ENCODE data around the gene CUBN. TPM values are rescaled to one million over a fixed set of nuclear protein-coding genes. Genes with fewer than 3 reads are reported as not detected.

CUBN gene
- total RNA-seq, 1 experiment from 2014 or later = 4.6 TPM

DNA sequence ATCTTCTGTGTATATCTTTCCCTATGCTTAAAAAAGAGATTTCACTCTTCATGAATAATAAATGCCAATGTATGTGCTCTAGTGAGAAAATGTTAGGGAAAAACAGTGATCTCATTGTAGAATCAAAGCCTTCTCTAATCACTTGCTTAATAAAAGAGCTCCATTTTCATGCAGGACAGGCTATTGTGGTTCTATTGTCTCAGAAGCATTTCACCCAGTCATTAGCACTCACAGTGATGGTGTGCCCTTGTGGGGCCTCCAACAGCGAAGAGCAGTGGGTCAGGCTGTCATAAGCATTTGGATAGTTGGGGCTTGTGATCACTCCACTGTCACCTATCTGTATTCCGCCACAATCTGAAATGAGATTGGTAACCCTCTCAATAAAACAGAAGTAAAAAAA is 228.5 kb downstream of the CUBN start:
- TF ChIP-seq, protein P1, sequence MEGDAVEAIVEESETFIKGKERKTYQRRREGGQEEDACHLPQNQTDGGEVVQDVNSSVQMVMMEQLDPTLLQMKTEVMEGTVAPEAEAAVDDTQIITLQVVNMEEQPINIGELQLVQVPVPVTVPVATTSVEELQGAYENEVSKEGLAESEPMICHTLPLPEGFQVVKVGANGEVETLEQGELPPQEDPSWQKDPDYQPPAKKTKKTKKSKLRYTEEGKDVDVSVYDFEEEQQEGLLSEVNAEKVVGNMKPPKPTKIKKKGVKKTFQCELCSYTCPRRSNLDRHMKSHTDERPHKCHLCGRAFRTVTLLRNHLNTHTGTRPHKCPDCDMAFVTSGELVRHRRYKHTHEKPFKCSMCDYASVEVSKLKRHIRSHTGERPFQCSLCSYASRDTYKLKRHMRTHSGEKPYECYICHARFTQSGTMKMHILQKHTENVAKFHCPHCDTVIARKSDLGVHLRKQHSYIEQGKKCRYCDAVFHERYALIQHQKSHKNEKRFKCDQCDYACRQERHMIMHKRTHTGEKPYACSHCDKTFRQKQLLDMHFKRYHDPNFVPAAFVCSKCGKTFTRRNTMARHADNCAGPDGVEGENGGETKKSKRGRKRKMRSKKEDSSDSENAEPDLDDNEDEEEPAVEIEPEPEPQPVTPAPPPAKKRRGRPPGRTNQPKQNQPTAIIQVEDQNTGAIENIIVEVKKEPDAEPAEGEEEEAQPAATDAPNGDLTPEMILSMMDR (IDR thresholded peaks at IDR 0.05; ENCODE audit: insufficient read depth in 1 of 2, low read depth in 1 of 2, low read length in 1 of 2, severe bottlenecking in 1 of 2, unreplicated experiment in 1 of 2) = no peak
- ChIA-PET CTCF (no interaction called here), POLR2A (no interaction called here)
- no peak overlapping the region for H3K4me3 Mint-ChIP-seq (ENCODE audit: unreplicated experiment)
- no TSS peak for BruUV-seq (replicated peaks)
- H3K36me3 ChIP-seq (ENCODE audit: control insufficient read depth, insufficient read depth, low read length) = no peaks in the 10 kb centered on the region
- no peak overlapping the region for H3K27ac Mint-ChIP-seq (ENCODE audit: unreplicated experiment)
- H3K9me3 ChIP-seq = no peaks in the 10 kb centered on the region
- no peaks in the 10 kb centered on the region for H3K36me3 Mint-ChIP-seq (ENCODE audit: insufficient read depth, unreplicated experiment)
- H3K27me3 ChIP-seq (replicated peaks; ENCODE audit: control insufficient read depth, insufficient read depth, low read length) = no peaks in the 10 kb centered on the region
- peaks cover 10% of the 10 kb centered on the region for H3K27me3 Mint-ChIP-seq (ENCODE audit: insufficient read depth, unreplicated experiment)
- no peaks in the 10 kb centered on the region for H3K4me1 Mint-ChIP-seq (ENCODE audit: low read depth, unreplicated experiment)
- no peaks in the 10 kb centered on the region for H3K9me3 Mint-ChIP-seq (ENCODE audit: unreplicated experiment)
- DNase-seq = no peak
- no peaks in the 10 kb centered on the region for H3K4me1 ChIP-seq
- H3K4me3 ChIP-seq (ENCODE audit: low read depth, low read length) = no peak overlapping the region
- intact Hi-C loops (cut with micrococcal nuclease; ENCODE audit: unreplicated experiment) = no loop called here

DNA sequence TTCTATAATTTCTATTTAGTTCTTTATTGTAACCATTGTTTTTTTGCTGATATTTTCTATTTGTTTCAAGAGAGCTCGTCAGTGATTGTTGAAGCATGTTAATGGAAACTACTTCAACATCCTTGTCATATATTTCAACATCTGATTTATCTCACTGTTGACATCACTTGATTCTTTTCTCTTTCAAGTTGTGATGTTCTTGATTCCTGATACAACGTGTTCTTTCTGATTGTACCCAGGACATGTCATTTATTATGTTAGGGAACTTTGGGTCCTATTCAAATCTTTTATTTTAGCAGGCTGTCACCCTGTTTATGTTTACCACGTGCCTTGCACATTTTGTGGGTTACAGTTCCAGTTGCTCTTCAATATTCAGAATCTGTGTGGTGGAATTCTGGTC is 232.6 kb downstream of the CUBN start:
- Mint-ChIP-seq H3K4me1 (ENCODE audit: low read depth, unreplicated experiment) (no peaks in the 10 kb centered on the region), H3K9me3 (ENCODE audit: unreplicated experiment) (no peaks in the 10 kb centered on the region), H3K27me3 (ENCODE audit: insufficient read depth, unreplicated experiment) (peaks cover 5% of the 10 kb centered on the region), H3K4me3 (ENCODE audit: unreplicated experiment) (no peak overlapping the region), H3K27ac (ENCODE audit: unreplicated experiment) (no peak overlapping the region), H3K36me3 (ENCODE audit: insufficient read depth, unreplicated experiment) (peaks cover 2% of the 10 kb centered on the region)
- intact Hi-C loops (cut with micrococcal nuclease; ENCODE audit: unreplicated experiment) = no loop called here
- H3K27me3 ChIP-seq (replicated peaks; ENCODE audit: control insufficient read depth, insufficient read depth, low read length) = no peaks in the 10 kb centered on the region
- no TSS peak for BruUV-seq (replicated peaks)
- DNase-seq = no peak
- CTCF ChIA-PET = interaction anchor here (0.6 kb wide), 1 partner anchor 397 kb away, joined by 4 read pairs; no protein-coding TSS in a partner anchor
- POLR2A ChIA-PET = no interaction called here
- no peaks in the 10 kb centered on the region for H3K4me1 ChIP-seq
- H3K36me3 ChIP-seq (ENCODE audit: control insufficient read depth, insufficient read depth, low read length) = no peaks in the 10 kb centered on the region
- no peaks in the 10 kb centered on the region for H3K9me3 ChIP-seq
- H3K4me3 ChIP-seq (ENCODE audit: low read depth, low read length) = no peak overlapping the region
- TF ChIP-seq, protein P1 (IDR thresholded peaks at IDR 0.05; ENCODE audit: insufficient read depth in 1 of 2, low read depth in 1 of 2, low read length in 1 of 2, severe bottlenecking in 1 of 2, unreplicated experiment in 1 of 2) = no peak

DNA sequence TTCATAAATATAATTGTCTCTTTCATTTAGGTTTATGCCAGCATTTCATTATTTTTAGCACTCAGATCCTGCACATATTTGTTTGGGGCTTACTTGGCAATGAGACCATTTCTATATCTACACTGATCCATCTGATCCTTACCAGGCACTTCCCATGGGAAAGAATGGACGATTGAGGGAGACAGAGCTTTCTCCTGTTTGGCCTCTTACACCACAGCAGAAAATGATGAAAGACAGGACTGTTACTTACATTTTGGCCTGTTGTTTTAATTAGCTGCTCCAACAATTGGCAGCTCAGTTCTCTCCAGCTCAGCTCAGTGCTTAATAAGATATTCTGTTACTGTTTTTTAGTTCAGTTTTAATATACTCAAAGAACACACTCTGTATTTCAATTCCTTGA is 234.8 kb downstream of the CUBN start:
- H3K36me3 Mint-ChIP-seq (ENCODE audit: insufficient read depth, unreplicated experiment) = peaks cover 12% of the 10 kb centered on the region
- H3K9me3 Mint-ChIP-seq (ENCODE audit: unreplicated experiment) = no peaks in the 10 kb centered on the region
- ChIA-PET POLR2A (no interaction called here), CTCF (no interaction called here)
- Histone ChIP-seq H3K27me3 (replicated peaks; ENCODE audit: control insufficient read depth, insufficient read depth, low read length) (no peaks in the 10 kb centered on the region), H3K36me3 (ENCODE audit: control insufficient read depth, insufficient read depth, low read length) (no peaks in the 10 kb centered on the region), H3K4me1 (no peaks in the 10 kb centered on the region), H3K4me3 (ENCODE audit: low read depth, low read length) (no peak overlapping the region), H3K9me3 (no peaks in the 10 kb centered on the region)
- peaks cover 7% of the 10 kb centered on the region for H3K4me1 Mint-ChIP-seq (ENCODE audit: low read depth, unreplicated experiment)
- no peak for DNase-seq
- no peak overlapping the region for H3K27ac Mint-ChIP-seq (ENCODE audit: unreplicated experiment)
- peaks cover 5% of the 10 kb centered on the region for H3K27me3 Mint-ChIP-seq (ENCODE audit: insufficient read depth, unreplicated experiment)
- TF ChIP-seq, protein P1 (IDR thresholded peaks at IDR 0.05; ENCODE audit: insufficient read depth in 1 of 2, low read depth in 1 of 2, low read length in 1 of 2, severe bottlenecking in 1 of 2, unreplicated experiment in 1 of 2) = no peak
- no TSS peak for BruUV-seq (replicated peaks)
- intact Hi-C loops (cut with micrococcal nuclease; ENCODE audit: unreplicated experiment) = loop anchor here (5.0 kb wide), 1 partner anchor 222 kb away; no protein-coding TSS in a partner anchor
- no peak overlapping the region for H3K4me3 Mint-ChIP-seq (ENCODE audit: unreplicated experiment)

All from Caco-2 (cell line).